Measurements from ENCODE around the gene C5orf22.

DNA sequence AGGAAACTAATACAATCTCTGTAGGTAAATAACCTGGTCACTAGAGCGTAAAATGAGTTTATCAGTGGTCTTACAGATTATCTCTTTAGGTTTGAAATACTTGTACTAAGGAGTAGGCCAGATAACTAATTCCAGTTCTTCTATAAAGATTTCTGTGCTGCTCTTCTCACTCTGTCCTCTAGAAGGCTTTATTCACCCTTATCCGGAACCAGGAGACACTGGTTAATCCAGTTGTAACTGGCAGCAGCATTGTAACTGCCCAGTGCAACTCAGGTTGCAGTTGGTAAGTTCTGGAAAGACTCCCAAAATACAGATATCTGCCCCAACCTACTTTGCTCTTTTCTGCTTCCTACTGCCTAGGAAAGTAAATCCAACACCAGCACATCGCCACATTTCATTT is 19.8 kb downstream of the C5orf22 start:
- TF ChIP-seq, protein P1, sequence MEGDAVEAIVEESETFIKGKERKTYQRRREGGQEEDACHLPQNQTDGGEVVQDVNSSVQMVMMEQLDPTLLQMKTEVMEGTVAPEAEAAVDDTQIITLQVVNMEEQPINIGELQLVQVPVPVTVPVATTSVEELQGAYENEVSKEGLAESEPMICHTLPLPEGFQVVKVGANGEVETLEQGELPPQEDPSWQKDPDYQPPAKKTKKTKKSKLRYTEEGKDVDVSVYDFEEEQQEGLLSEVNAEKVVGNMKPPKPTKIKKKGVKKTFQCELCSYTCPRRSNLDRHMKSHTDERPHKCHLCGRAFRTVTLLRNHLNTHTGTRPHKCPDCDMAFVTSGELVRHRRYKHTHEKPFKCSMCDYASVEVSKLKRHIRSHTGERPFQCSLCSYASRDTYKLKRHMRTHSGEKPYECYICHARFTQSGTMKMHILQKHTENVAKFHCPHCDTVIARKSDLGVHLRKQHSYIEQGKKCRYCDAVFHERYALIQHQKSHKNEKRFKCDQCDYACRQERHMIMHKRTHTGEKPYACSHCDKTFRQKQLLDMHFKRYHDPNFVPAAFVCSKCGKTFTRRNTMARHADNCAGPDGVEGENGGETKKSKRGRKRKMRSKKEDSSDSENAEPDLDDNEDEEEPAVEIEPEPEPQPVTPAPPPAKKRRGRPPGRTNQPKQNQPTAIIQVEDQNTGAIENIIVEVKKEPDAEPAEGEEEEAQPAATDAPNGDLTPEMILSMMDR (conservative IDR thresholded peaks at IDR 0.05; ENCODE audit: low read length): no peak
- no peak for TF ChIP-seq EZH2phosphoT487 (IDR thresholded peaks at IDR 0.05; ENCODE audit: borderline replicate concordance, low read depth, low read length)

Measured in OCI-LY7 (cell line).